Measurements from ENCODE around the gene TAF5L.

GRCh38 chr1:229620876-229621275 lies 5.0 kb downstream of the TAF5L start:
- TF ChIP-seq, protein P1, sequence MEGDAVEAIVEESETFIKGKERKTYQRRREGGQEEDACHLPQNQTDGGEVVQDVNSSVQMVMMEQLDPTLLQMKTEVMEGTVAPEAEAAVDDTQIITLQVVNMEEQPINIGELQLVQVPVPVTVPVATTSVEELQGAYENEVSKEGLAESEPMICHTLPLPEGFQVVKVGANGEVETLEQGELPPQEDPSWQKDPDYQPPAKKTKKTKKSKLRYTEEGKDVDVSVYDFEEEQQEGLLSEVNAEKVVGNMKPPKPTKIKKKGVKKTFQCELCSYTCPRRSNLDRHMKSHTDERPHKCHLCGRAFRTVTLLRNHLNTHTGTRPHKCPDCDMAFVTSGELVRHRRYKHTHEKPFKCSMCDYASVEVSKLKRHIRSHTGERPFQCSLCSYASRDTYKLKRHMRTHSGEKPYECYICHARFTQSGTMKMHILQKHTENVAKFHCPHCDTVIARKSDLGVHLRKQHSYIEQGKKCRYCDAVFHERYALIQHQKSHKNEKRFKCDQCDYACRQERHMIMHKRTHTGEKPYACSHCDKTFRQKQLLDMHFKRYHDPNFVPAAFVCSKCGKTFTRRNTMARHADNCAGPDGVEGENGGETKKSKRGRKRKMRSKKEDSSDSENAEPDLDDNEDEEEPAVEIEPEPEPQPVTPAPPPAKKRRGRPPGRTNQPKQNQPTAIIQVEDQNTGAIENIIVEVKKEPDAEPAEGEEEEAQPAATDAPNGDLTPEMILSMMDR (IDR thresholded peaks at IDR 0.05), result no peak
- TF ChIP-seq POLR2A (IDR thresholded peaks at IDR 0.05) (no peak), EP300 (IDR thresholded peaks at IDR 0.05) (no peak)
